GM10266 (cell line): ENCODE results near the gene PCBP3.
"Not testable (repeated sequence)": the region's sequence is repeated elsewhere in the genome, so short reads cannot be mapped to it uniquely, and the experiment has no call there.

Source experiments
- DNase-seq: peaks from one replicate; pipeline ENCODE4 v3.0.0; 2012; ENCODE audit errors: extremely low spot score
- TF ChIP-seq, protein P1 (sequence below): IDR thresholded peaks from 2 replicates; pipeline ENCODE4 v1.5.1; 2012; ENCODE audit warnings: mild to moderate bottlenecking, low read depth; ENCODE audit not compliant: control insufficient read depth, insufficient read depth; ENCODE audit errors: missing control alignments

PCBP3 gene

DNA sequence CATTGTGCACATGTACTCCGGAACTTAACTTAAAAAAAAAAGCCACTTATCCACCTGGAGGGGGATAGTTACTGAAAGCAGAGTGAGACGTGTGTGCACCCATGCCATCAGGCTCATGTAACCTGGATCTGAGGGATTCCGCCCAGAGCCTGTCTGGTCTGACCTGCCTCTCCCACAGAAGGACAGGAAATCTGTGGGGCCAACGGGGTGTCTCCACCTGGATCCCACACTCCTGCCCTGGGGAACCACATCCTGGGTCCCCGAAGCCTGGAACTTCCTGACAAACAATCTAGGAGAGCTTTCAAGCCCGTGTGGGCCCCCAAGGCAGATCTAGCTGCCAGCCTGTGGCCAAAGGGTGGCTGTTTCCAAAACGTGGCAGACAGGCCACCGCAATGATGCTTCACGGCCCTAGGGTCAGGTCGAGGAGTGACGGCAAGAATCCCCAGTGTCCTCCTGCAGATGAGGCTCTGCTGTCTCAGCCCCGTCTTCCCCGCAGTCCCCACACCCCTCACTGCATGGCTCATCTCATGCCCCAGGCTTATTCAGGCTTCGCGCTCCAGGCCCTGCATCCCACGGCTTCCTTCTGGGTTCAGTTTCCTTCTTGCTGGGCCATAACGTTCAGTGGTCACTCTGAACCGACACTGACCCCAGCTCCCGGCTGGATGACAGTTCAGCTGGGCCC is 21.0 kb upstream of the PCBP3 start:
- DNase-seq, result no peak
- TF ChIP-seq, protein P1, sequence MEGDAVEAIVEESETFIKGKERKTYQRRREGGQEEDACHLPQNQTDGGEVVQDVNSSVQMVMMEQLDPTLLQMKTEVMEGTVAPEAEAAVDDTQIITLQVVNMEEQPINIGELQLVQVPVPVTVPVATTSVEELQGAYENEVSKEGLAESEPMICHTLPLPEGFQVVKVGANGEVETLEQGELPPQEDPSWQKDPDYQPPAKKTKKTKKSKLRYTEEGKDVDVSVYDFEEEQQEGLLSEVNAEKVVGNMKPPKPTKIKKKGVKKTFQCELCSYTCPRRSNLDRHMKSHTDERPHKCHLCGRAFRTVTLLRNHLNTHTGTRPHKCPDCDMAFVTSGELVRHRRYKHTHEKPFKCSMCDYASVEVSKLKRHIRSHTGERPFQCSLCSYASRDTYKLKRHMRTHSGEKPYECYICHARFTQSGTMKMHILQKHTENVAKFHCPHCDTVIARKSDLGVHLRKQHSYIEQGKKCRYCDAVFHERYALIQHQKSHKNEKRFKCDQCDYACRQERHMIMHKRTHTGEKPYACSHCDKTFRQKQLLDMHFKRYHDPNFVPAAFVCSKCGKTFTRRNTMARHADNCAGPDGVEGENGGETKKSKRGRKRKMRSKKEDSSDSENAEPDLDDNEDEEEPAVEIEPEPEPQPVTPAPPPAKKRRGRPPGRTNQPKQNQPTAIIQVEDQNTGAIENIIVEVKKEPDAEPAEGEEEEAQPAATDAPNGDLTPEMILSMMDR, result no peak

DNA sequence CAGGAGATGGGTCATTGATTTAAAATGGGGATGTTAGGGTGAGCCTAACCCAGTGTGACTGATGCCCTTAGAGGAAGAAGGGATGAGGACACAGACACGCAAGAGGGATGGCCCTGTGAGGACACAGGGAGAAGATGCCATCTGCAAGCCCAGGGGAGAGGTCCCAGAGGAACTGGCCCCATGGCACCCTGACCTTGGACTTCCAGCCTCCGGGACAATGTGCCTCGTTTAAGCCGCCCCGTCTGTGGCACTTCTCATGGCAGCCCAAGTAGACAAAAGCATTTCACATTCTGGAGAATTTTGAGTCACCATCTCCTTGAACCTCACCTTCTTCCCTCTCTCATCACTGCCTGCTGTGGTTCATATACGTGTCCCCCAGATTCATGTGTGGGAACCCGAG is 20.1 kb upstream of the PCBP3 start:
- no peak for DNase-seq

GRCh38 chr21:45626127-45626526 is 17.4 kb upstream of the PCBP3 start:
- not testable (repeated sequence) for DNase-seq

More for the DNA sequence above, 20.1 kb upstream of the PCBP3 start:
- TF ChIP-seq, protein P1, result no peak

- DNase-seq, result no peak
- TF ChIP-seq, protein P1, result no peak
Observed at GRCh38 chr21:45629046-45629981, 14.2 kb upstream of the PCBP3 start.

GRCh38 chr21:45630066-45630694 is 13.3 kb upstream of the PCBP3 start:
- DNase-seq, result no peak
- TF ChIP-seq, protein P1, result no peak

GRCh38 chr21:45630876-45631275 is 12.6 kb upstream of the PCBP3 start:
- TF ChIP-seq, protein P1, result no peak
- no peak for DNase-seq

DNA sequence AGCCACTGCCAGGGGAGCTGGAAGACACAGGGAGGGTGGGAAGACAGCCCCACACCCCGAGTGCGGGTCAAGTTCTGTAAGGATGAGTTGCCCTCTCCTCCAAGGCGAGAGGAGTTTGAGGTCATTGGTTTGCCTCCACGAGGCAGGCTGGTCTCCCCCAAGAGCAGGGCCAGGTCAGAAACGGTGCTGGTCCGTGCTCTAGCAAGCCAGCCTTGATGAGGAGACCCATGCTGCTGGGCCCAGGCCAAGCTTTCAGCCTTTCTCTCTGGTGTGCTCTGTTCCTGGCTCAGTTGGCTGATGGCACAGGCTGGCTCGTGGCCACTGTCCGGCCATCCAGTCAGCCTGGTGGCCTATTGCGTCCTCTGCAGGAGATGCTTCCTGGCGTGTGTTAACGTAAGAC is 12.0 kb upstream of the PCBP3 start:
- TF ChIP-seq, protein P1, result no peak
- no peak for DNase-seq
